H9 (cell line): ENCODE data around the gene ZMAT3. TPM values are rescaled to one million over a fixed set of nuclear protein-coding genes. Genes with fewer than 3 reads are reported as not detected.

Experiments used
- DNase-seq: peaks from one replicate; pipeline ENCODE4 v3.0.0-alpha.2; 2017
- H2AFZ ChIP-seq: one replicate; pipeline ENCODE4 v1.6.1; 2013; ENCODE audit warnings: mild to moderate bottlenecking, low read length, control low read depth, moderate library complexity
- H2AK5ac ChIP-seq: 2 replicates; pipeline ENCODE4 v1.6.1; 2013; ENCODE audit warnings: low read length, control low read depth, mixed read lengths; ENCODE audit not compliant: insufficient read length
- H2BK120ac ChIP-seq: one replicate; pipeline ENCODE4 v1.6.1; 2013; ENCODE audit warnings: low read depth, mild to moderate bottlenecking, low read length, control low read depth, inconsistent platforms; ENCODE audit not compliant: poor library complexity, severe bottlenecking
- H2BK12ac ChIP-seq: 2 replicates; pipeline ENCODE4 v1.6.1; 2013; ENCODE audit warnings: low read length, control low read depth, mixed read lengths, low read depth; ENCODE audit not compliant: insufficient read length
- H2BK15ac ChIP-seq: 2 replicates; pipeline ENCODE4 v1.6.1; 2013; ENCODE audit warnings: low read depth, low read length, control low read depth
- H2BK20ac ChIP-seq: one replicate; pipeline ENCODE4 v1.6.1; 2013; ENCODE audit warnings: low read depth, mild to moderate bottlenecking, low read length, control low read depth, inconsistent platforms; ENCODE audit not compliant: poor library complexity, severe bottlenecking
- H2BK5ac ChIP-seq: 2 replicates; pipeline ENCODE4 v1.6.1; 2013; ENCODE audit warnings: low read length, control low read depth, mixed read lengths; ENCODE audit not compliant: insufficient read length
- H3K14ac ChIP-seq: 2 replicates; pipeline ENCODE4 v1.6.1; 2013; ENCODE audit warnings: low read length, control low read depth; ENCODE audit not compliant: insufficient read depth
- H3K18ac ChIP-seq: 2 replicates; pipeline ENCODE4 v1.6.1; 2013; ENCODE audit warnings: low read depth, mild to moderate bottlenecking, mixed read lengths, low read length, control low read depth; ENCODE audit not compliant: insufficient read length
- H3K23ac ChIP-seq: 2 replicates; pipeline ENCODE4 v1.6.1; 2013; ENCODE audit warnings: low read length, control low read depth, mixed read lengths, low read depth; ENCODE audit not compliant: insufficient read length
- H3K23me2 ChIP-seq: 2 replicates; pipeline ENCODE4 v1.6.1; 2013; ENCODE audit warnings: low read depth, mild to moderate bottlenecking, mixed read lengths, low read length, control low read depth; ENCODE audit not compliant: insufficient read length, poor library complexity, severe bottlenecking
- H3K27ac ChIP-seq: 2 replicates; pipeline ENCODE4 v1.5.1; 2013; ENCODE audit warnings: low read length, control low read depth, mixed read lengths, low read depth; ENCODE audit not compliant: insufficient read length
- H3K27me3 ChIP-seq: 2 replicates; pipeline ENCODE4 v1.6.1; 2013; ENCODE audit warnings: low read length, control low read depth, inconsistent platforms; ENCODE audit not compliant: insufficient read depth
- H3K4ac ChIP-seq: 2 replicates; pipeline ENCODE4 v1.6.1; 2013; ENCODE audit warnings: low read depth, mild to moderate bottlenecking, control low read depth, inconsistent platforms, low read length, moderate library complexity
- H3K4me1 ChIP-seq: 2 replicates; pipeline ENCODE4 v1.6.1; 2013; ENCODE audit warnings: low read length, control low read depth, inconsistent platforms; ENCODE audit not compliant: insufficient read depth
- H3K4me2 ChIP-seq: 2 replicates; pipeline ENCODE4 v1.6.1; 2013; ENCODE audit warnings: low read length, control low read depth, mixed read lengths; ENCODE audit not compliant: insufficient read length, insufficient read depth
- H3K56ac ChIP-seq: 2 replicates; pipeline ENCODE4 v1.6.1; 2013; ENCODE audit warnings: low read depth, mild to moderate bottlenecking, mixed read lengths, low read length, control low read depth; ENCODE audit not compliant: insufficient read length
- H3K79me1 ChIP-seq: 2 replicates; pipeline ENCODE4 v1.6.1; 2013; ENCODE audit warnings: low read depth, mild to moderate bottlenecking, moderate library complexity, low read length, control low read depth, inconsistent platforms; ENCODE audit not compliant: insufficient read depth, poor library complexity, severe bottlenecking
- H3K79me2 ChIP-seq: 2 replicates; pipeline ENCODE4 v1.6.1; 2013; ENCODE audit warnings: low read length, control low read depth, inconsistent platforms; ENCODE audit not compliant: insufficient read depth
- H3K9ac ChIP-seq: 2 replicates; pipeline ENCODE4 v1.6.1; 2013; ENCODE audit warnings: low read length, control low read depth, mixed read lengths; ENCODE audit not compliant: insufficient read length; ENCODE audit errors: extremely low read depth
- H3K9me3 ChIP-seq: one replicate; pipeline ENCODE4 v1.6.1; 2013; ENCODE audit warnings: low read depth, low read length, inconsistent platforms; ENCODE audit not compliant: control insufficient read depth
- H3T11ph ChIP-seq: one replicate; pipeline ENCODE4 v1.6.1; 2013; ENCODE audit warnings: mild to moderate bottlenecking, low read length, control low read depth, inconsistent platforms
- H4K20me1 ChIP-seq: one replicate; pipeline ENCODE4 v1.6.1; 2013; ENCODE audit not compliant: control insufficient read depth, insufficient read length, insufficient read depth
- H4K5ac ChIP-seq: 2 replicates; pipeline ENCODE4 v1.6.1; 2013; ENCODE audit warnings: low read depth, mild to moderate bottlenecking, mixed read lengths, low read length, control low read depth; ENCODE audit not compliant: insufficient read length
- H4K8ac ChIP-seq: replicated peaks from 2 replicates; pipeline ENCODE4 v1.6.1; 2013; ENCODE audit warnings: low read length, control low read depth, mixed read lengths, low read depth; ENCODE audit not compliant: insufficient read length
- H4K91ac ChIP-seq: 2 replicates; pipeline ENCODE4 v1.6.1; 2013; ENCODE audit warnings: low read depth, mild to moderate bottlenecking, moderate library complexity, mixed read lengths, low read length, control low read depth; ENCODE audit not compliant: insufficient read length
- H3K27ac Mint-ChIP-seq, 3 experiments: 2 replicates in 2 of 3; 3 replicates in 1 of 3; pipeline ENCODE4 v1.8.0; 2020 to 2021; ENCODE audit warnings: mixed read lengths in 3 of 3, mild to moderate bottlenecking in 1 of 3, moderate library complexity in 1 of 3
- H3K27me3 Mint-ChIP-seq: 2 replicates; pipeline ENCODE4 v1.8.0; 2021; ENCODE audit warnings: low read depth, mild to moderate bottlenecking, moderate library complexity, mixed read lengths
- H3K36me3 Mint-ChIP-seq, 3 experiments: 2 replicates in 2 of 3; 3 replicates in 1 of 3; pipeline ENCODE4 v1.8.0; 2020 to 2021; ENCODE audit warnings: low read depth in 3 of 3, mixed read lengths in 3 of 3; ENCODE audit not compliant: insufficient read depth in 1 of 3
- H3K4me1 Mint-ChIP-seq, 2 experiments: 2 replicates each; pipeline ENCODE4 v1.8.0; 2020; ENCODE audit warnings: mixed read lengths in 2 of 2
- H3K4me3 Mint-ChIP-seq, 2 experiments: 2 replicates in 1 of 2; 3 replicates in 1 of 2; pipeline ENCODE4 v1.8.0; 2020 to 2021; ENCODE audit warnings: mild to moderate bottlenecking in 2 of 2, mixed read lengths in 2 of 2, moderate library complexity in 1 of 2
- H3K9me3 Mint-ChIP-seq, 2 experiments: 2 replicates in 1 of 2; 3 replicates in 1 of 2; pipeline ENCODE4 v1.8.0; 2020; ENCODE audit warnings: mild to moderate bottlenecking in 2 of 2, mixed read lengths in 2 of 2, moderate library complexity in 1 of 2
- CTCF ChIP-seq: fragments of 200-600 bp; sonication (generic); conservative IDR thresholded peaks from 3 replicates; pipeline ENCODE4 v1.8.0; 2021; ENCODE audit warnings: antibody characterized with exemption, mild to moderate bottlenecking
- WGBS: extraction: QIAGEN DNeasy Blood & Tissue Kit; methylation state at CpG from one replicate; pipeline ENCODE4 v1.1.7; 2013; ENCODE audit warnings: missing lambda C conversion rate, low lambda C conversion rate, mixed read lengths; ENCODE audit not compliant: insufficient read length; ENCODE audit errors: extremely low coverage; 5-methylcytosine and 5-hydroxymethylcytosine counted together
- total RNA-seq: library from RNA; stranded (reverse); gene quantifications from 2 replicates; pipeline ENCODE4 v1.2.1, GENCODE V29; 2021

ZMAT3 gene
- total RNA-seq, 1 experiment from 2014 or later, result 9.4 TPM

- Histone ChIP-seq H2BK15ac (no peak overlapping the region), H3T11ph (no peak overlapping the region), H2BK20ac (no peak overlapping the region), H4K5ac (no peak overlapping the region), H4K20me1 (no peaks in the 10 kb centered on the region), H2AFZ (no peak overlapping the region), H3K4me1 (no peaks in the 10 kb centered on the region), H3K27me3 (no peaks in the 10 kb centered on the region), H3K79me2 (no peaks in the 10 kb centered on the region), H3K14ac (no peak overlapping the region), H2AK5ac (no peak overlapping the region), H3K56ac (no peak overlapping the region), H3K9ac (no peak overlapping the region), H3K23ac (no peak overlapping the region), H4K91ac (no peak overlapping the region), H4K8ac (no peak overlapping the region), H3K27ac (no peak overlapping the region), H3K18ac (no peak overlapping the region), H3K4ac (no peak overlapping the region), H2BK5ac (no peak overlapping the region), H3K9me3 (no peaks in the 10 kb centered on the region), H3K79me1 (no peaks in the 10 kb centered on the region), H3K23me2 (peaks cover 11% of the 10 kb centered on the region), H2BK12ac (no peak overlapping the region), H2BK120ac (no peak overlapping the region), H3K4me2 (no peak overlapping the region)
- Mint-ChIP-seq H3K36me3 (peaks cover 0 to 16% (median 0%) of the 10 kb centered on the region in 3 experiments; a peak in 2 of 7 replicates), H3K27ac (no peak overlapping the region), H3K4me3 (0 out of 5 replicates have a peak overlapping the region, but pooled peaks of 1 of the 2 experiments have one; percentile 19), H3K4me1 (peaks cover 7 to 15% of the 10 kb centered on the region in 2 experiments), H3K27me3 (0 out of 2 replicates have a peak, but pooled peaks cover 1% of the 10 kb centered on the region), H3K9me3 (no peaks in the 10 kb centered on the region)
- WGBS, result no CpG with 5 or more reads among the region's 1 CpG
- DNase-seq, result no peak
- TF ChIP-seq CTCF, result no peak
Measured at GRCh38 chr3:179069762-179070390, 1.7 kb downstream of the ZMAT3 start.
